Fibroblast of lung (primary cell): Measurements from ENCODE around the gene PDXK.

ENCODE experiments used
- CTCF ChIP-seq, 2 donors: IDR thresholded peaks in 1 of 2; conservative IDR thresholded peaks in 1 of 2; 1 replicate in 1 of 2; 2 replicates in 1 of 2; pipeline ENCODE4 v1.5.1; 2011 to 2012; ENCODE audit warnings: low read length in 2 of 2, control low read depth in 1 of 2, inconsistent platforms in 1 of 2, low read depth in 1 of 2, mild to moderate bottlenecking in 1 of 2
- EZH2 ChIP-seq: IDR thresholded peaks from 2 replicates; pipeline ENCODE4 v1.5.1; 2012; ENCODE audit warnings: low read length, control low read depth, mild to moderate bottlenecking; ENCODE audit errors: missing control alignments

- no peak for TF ChIP-seq EZH2
- no peak for TF ChIP-seq CTCF (conservative IDR thresholded peaks at IDR 0.05 in 1 of 2, IDR thresholded peaks at IDR 0.05 in 1 of 2; ENCODE audit: low read depth in 1 of 2, low read length in 2 of 2)
These were observed 89.4 kb downstream of the PDXK start for GRCh38 chr21:43808367-43808766.
